SH-SY5Y (cell line): ENCODE results near the gene SYNJ2.

Source experiments
- GATA2 ChIP-seq: IDR thresholded peaks from 2 replicates; pipeline ENCODE4 v1.6.1; 2011; ENCODE audit warnings: mild to moderate bottlenecking, low read depth, low read length
- GATA3 ChIP-seq: IDR thresholded peaks from 2 replicates; pipeline ENCODE4 v1.6.1; 2011; ENCODE audit warnings: low read depth, mild to moderate bottlenecking, low read length, moderate library complexity

- no peak for TF ChIP-seq GATA2
- TF ChIP-seq GATA3: no peak
Measured at GRCh38 chr6:157989541-157990289, 8.1 kb downstream of the SYNJ2 start.
